MCF 10A (cell line): ENCODE measurements around the gene KCNH6. TPM values are rescaled to one million over a fixed set of nuclear protein-coding genes. Genes with fewer than 3 reads are reported as not detected.

Source experiments
- BruUV-seq: library from RNA; stranded (reverse); fragments of 400-500 nt; replicated peaks from 2 replicates; lab custom pipeline; 2021; lab: Mats Ljungman, UMichigan
- CTCF ChIA-PET: fragments of 300-600 bp; sonication (Branson Sonifier 250); formaldehyde crosslinking; extraction: SDS; loops from one replicate; lab custom pipeline; 2021; ENCODE audit warnings: antibody characterized with exemption, inconsistent platforms; lab: Yijun Ruan, JAX
- POLR2A ChIA-PET: fragments of 300-600, 350-650 bp; sonication (Branson Sonifier 250); formaldehyde crosslinking; extraction: SDS; loops from one replicate; lab custom pipeline; 2020; ENCODE audit warnings: antibody characterized with exemption, inconsistent platforms; lab: Yijun Ruan, JAX
- DNase-seq: peaks from one replicate; pipeline ENCODE4 v3.0.0-alpha.2; 2018; ENCODE audit not compliant: unreplicated experiment
- H3K27ac Mint-ChIP-seq: one replicate; pipeline ENCODE4 v1.8.0; 2022; ENCODE audit warnings: mild to moderate bottlenecking, low read depth, mixed read lengths; ENCODE audit not compliant: unreplicated experiment
- H3K27me3 Mint-ChIP-seq: one replicate; pipeline ENCODE4 v1.8.0; 2022; ENCODE audit warnings: mixed read lengths; ENCODE audit not compliant: insufficient read depth, unreplicated experiment
- H3K36me3 Mint-ChIP-seq: one replicate; pipeline ENCODE4 v1.8.0; 2022; ENCODE audit warnings: mild to moderate bottlenecking, moderate library complexity, mixed read lengths; ENCODE audit not compliant: insufficient read depth, unreplicated experiment
- H3K4me1 Mint-ChIP-seq: one replicate; pipeline ENCODE4 v1.8.0; 2022; ENCODE audit warnings: mixed read lengths; ENCODE audit not compliant: insufficient read depth, unreplicated experiment
- H3K4me3 Mint-ChIP-seq: one replicate; pipeline ENCODE4 v1.8.0; 2022; ENCODE audit warnings: mild to moderate bottlenecking, moderate library complexity, mixed read lengths; ENCODE audit not compliant: unreplicated experiment
- H3K9me3 Mint-ChIP-seq: one replicate; pipeline ENCODE4 v1.8.0; 2022; ENCODE audit warnings: mixed read lengths; ENCODE audit not compliant: unreplicated experiment
- CTCF ChIP-seq: fragments of 200-600 bp; IDR thresholded peaks from one replicate; pipeline ENCODE4 v1.8.0; 2022; ENCODE audit warnings: antibody characterized with exemption, mild to moderate bottlenecking; ENCODE audit not compliant: unreplicated experiment
- intact Hi-C: fragments of 100-400 bp; cut with micrococcal nuclease; formaldehyde crosslinking; loops from 2 replicates; pipeline ENCODE4 v1.14.1; 2022
- total RNA-seq: library from RNA; stranded (reverse); gene quantifications from 2 replicates; pipeline ENCODE4 v1.2.3, GENCODE V29; 2022

Gene KCNH6
- total RNA-seq, 1 experiment from 2014 or later: not detected

GRCh38 chr17:63525190-63525946, 2.2 kb downstream of the KCNH6 start:
- Mint-ChIP-seq H3K36me3 (no peaks in the 10 kb centered on the region), H3K9me3 (no peaks in the 10 kb centered on the region), H3K4me1 (no peaks in the 10 kb centered on the region), H3K27me3 (peaks cover 37% of the 10 kb centered on the region), H3K27ac (no peak overlapping the region), H3K4me3 (no peak overlapping the region)
- ChIA-PET CTCF (interaction anchor here (1.0 kb wide), 1 partner anchor 79 kb away, joined by 5 read pairs; the partner anchor contains the start of gene CYB561), POLR2A (no interaction called here)
- TF ChIP-seq CTCF: no peak
- intact Hi-C loops: no loop called here
- no TSS peak for BruUV-seq
- no peak for DNase-seq

GRCh38 chr17:63526861-63527260, 3.7 kb downstream of the KCNH6 start:
- Mint-ChIP-seq H3K9me3 (no peaks in the 10 kb centered on the region), H3K36me3 (no peaks in the 10 kb centered on the region), H3K27me3 (peaks cover 37% of the 10 kb centered on the region), H3K27ac (no peak overlapping the region), H3K4me3 (no peak overlapping the region), H3K4me1 (no peaks in the 10 kb centered on the region)
- intact Hi-C loops: no loop called here
- no TSS peak for BruUV-seq
- TF ChIP-seq CTCF: no peak
- CTCF ChIA-PET: no interaction called here
- no peak for DNase-seq
- POLR2A ChIA-PET: no interaction called here

GRCh38 chr17:63528183-63528582, 5.0 kb downstream of the KCNH6 start:
- H3K27ac Mint-ChIP-seq: no peak overlapping the region
- no TSS peak for BruUV-seq
- peaks cover 37% of the 10 kb centered on the region for H3K27me3 Mint-ChIP-seq
- intact Hi-C loops: no loop called here
- no peak overlapping the region for H3K4me3 Mint-ChIP-seq
- ChIA-PET CTCF (no interaction called here), POLR2A (no interaction called here)
- H3K4me1 Mint-ChIP-seq: no peaks in the 10 kb centered on the region
- no peaks in the 10 kb centered on the region for H3K9me3 Mint-ChIP-seq
- no peaks in the 10 kb centered on the region for H3K36me3 Mint-ChIP-seq
- DNase-seq: no peak
- no peak for TF ChIP-seq CTCF

GRCh38 chr17:63529711-63530556, 6.8 kb downstream of the KCNH6 start:
- Mint-ChIP-seq H3K27me3 (peaks cover 29% of the 10 kb centered on the region), H3K27ac (no peak overlapping the region), H3K4me3 (no peak overlapping the region), H3K4me1 (no peaks in the 10 kb centered on the region), H3K9me3 (no peaks in the 10 kb centered on the region), H3K36me3 (no peaks in the 10 kb centered on the region)
- POLR2A ChIA-PET: interaction anchor here (0.5 to 0.7 kb wide), 2 partner anchors 10 to 106 kb away, joined by 3 to 4 read pairs; no protein-coding TSS in a partner anchor
- intact Hi-C loops: no loop called here
- no peak for DNase-seq
- no TSS peak for BruUV-seq
- TF ChIP-seq CTCF: no peak
- CTCF ChIA-PET: interaction anchor here (0.7 to 1.2 kb wide), 3 partner anchors 21 to 85 kb away, joined by 3 to 6 read pairs (median 3); no protein-coding TSS in a partner anchor
